NT2/D1 (cell line): ENCODE data around the gene LETM1.

Source experiments
- SUZ12 ChIP-seq: IDR thresholded peaks from 2 replicates; pipeline ENCODE4 v1.6.1; 2011; ENCODE audit not compliant: insufficient read length, insufficient read depth; ENCODE audit errors: extremely low read depth
- YY1 ChIP-seq: IDR thresholded peaks from 2 replicates; pipeline ENCODE4 v1.6.1; 2011; ENCODE audit not compliant: insufficient read length, insufficient read depth
- ZNF274 ChIP-seq: IDR thresholded peaks from 2 replicates; pipeline ENCODE4 v1.6.1; 2011; ENCODE audit warnings: mild to moderate bottlenecking, low read depth, low read length

- no peak for TF ChIP-seq ZNF274
- TF ChIP-seq SUZ12 = no peak
- TF ChIP-seq YY1 = no peak
Observed at GRCh38 chr4:1801286-1801958, 54.5 kb downstream of the LETM1 start.
